Effector memory CD8-positive, alpha-beta T cell (primary cell): ENCODE results near the gene TP63.

ENCODE experiments used
- ATAC-seq: fragments of 150-1000 bp; cut with Tn5 transposase; replicated peaks from 2 replicates; pipeline ENCODE4 v1.10.0; 2021; ENCODE audit warnings: mild to moderate bottlenecking, moderate library complexity
- DNase-seq, 3 experiments: peaks; one replicate each; pipeline ENCODE4 v3.0.0; 2021
- H3K27ac Mint-ChIP-seq, 2 donors: one replicate each; pipeline ENCODE4 v1.8.0; 2022; ENCODE audit warnings: mild to moderate bottlenecking in 2 of 2, mixed read lengths in 2 of 2, moderate library complexity in 2 of 2
- H3K27me3 Mint-ChIP-seq, 2 donors: one replicate each; pipeline ENCODE4 v1.8.0; 2022; ENCODE audit warnings: mixed read lengths in 2 of 2
- H3K36me3 Mint-ChIP-seq: one replicate; pipeline ENCODE4 v1.8.0; 2022; ENCODE audit warnings: mild to moderate bottlenecking, moderate library complexity, mixed read lengths; ENCODE audit not compliant: insufficient read depth
- H3K4me1 Mint-ChIP-seq, 2 donors: one replicate each; pipeline ENCODE4 v1.8.0; 2022; ENCODE audit warnings: low read depth in 2 of 2, mixed read lengths in 2 of 2
- H3K4me3 Mint-ChIP-seq, 2 donors: one replicate each; pipeline ENCODE4 v1.8.0; 2022; ENCODE audit warnings: mild to moderate bottlenecking in 2 of 2, mixed read lengths in 2 of 2, moderate library complexity in 2 of 2
- H3K9me3 Mint-ChIP-seq, 2 donors: one replicate each; pipeline ENCODE4 v1.8.0; 2022; ENCODE audit warnings: mixed read lengths in 2 of 2

The TP63 gene

GRCh38 chr3:189813647-189814240, 182.6 kb downstream of the TP63 start:
- no peak overlapping the region for H3K4me3 Mint-ChIP-seq
- ATAC-seq (no peak), DNase-seq (no peak)
- H3K27ac Mint-ChIP-seq = no peak overlapping the region
- H3K9me3 Mint-ChIP-seq = no peaks in the 10 kb centered on the region
- no peaks in the 10 kb centered on the region for H3K4me1 Mint-ChIP-seq
- H3K27me3 Mint-ChIP-seq = no peaks in the 10 kb centered on the region
- no peaks in the 10 kb centered on the region for H3K36me3 Mint-ChIP-seq

GRCh38 chr3:189820365-189820720, 189.2 kb downstream of the TP63 start:
- DNase-seq (no peak), ATAC-seq (no peak)
- H3K27ac Mint-ChIP-seq = no peak overlapping the region
- peaks cover 6 to 16% of the 10 kb centered on the region in 2 donors for H3K27me3 Mint-ChIP-seq
- H3K4me3 Mint-ChIP-seq = no peak overlapping the region
- H3K36me3 Mint-ChIP-seq = no peaks in the 10 kb centered on the region
- no peaks in the 10 kb centered on the region for H3K9me3 Mint-ChIP-seq
- H3K4me1 Mint-ChIP-seq = no peaks in the 10 kb centered on the region

GRCh38 chr3:189821262-189821661, 190.1 kb downstream of the TP63 start:
- Mint-ChIP-seq H3K27me3 (peaks cover 6 to 16% of the 10 kb centered on the region in 2 donors), H3K9me3 (no peaks in the 10 kb centered on the region), H3K4me1 (no peaks in the 10 kb centered on the region), H3K36me3 (no peaks in the 10 kb centered on the region), H3K4me3 (no peak overlapping the region), H3K27ac (no peak overlapping the region)
- DNase-seq (no peak), ATAC-seq (no peak)

GRCh38 chr3:189822726-189823125, 191.5 kb downstream of the TP63 start:
- H3K27me3 Mint-ChIP-seq = peaks cover 6 to 16% of the 10 kb centered on the region in 2 donors
- H3K36me3 Mint-ChIP-seq = no peaks in the 10 kb centered on the region
- ATAC-seq = no peak
- H3K9me3 Mint-ChIP-seq = no peaks in the 10 kb centered on the region
- no peaks in the 10 kb centered on the region for H3K4me1 Mint-ChIP-seq
- no peak overlapping the region for H3K27ac Mint-ChIP-seq
- no peak overlapping the region for H3K4me3 Mint-ChIP-seq
- no peak for DNase-seq

- H3K36me3 Mint-ChIP-seq = no peaks in the 10 kb centered on the region
- H3K27ac Mint-ChIP-seq = no peak overlapping the region
- H3K4me3 Mint-ChIP-seq = no peak overlapping the region
- peaks cover 6 to 16% of the 10 kb centered on the region in 2 donors for H3K27me3 Mint-ChIP-seq
- no peak for DNase-seq
- ATAC-seq = no peak
- no peaks in the 10 kb centered on the region for H3K4me1 Mint-ChIP-seq
- H3K9me3 Mint-ChIP-seq = no peaks in the 10 kb centered on the region
Observed at GRCh38 chr3:189824629-189825312, 193.6 kb downstream of the TP63 start.

GRCh38 chr3:189826566-189826965, 195.4 kb downstream of the TP63 start:
- DNase-seq (no peak), ATAC-seq (no peak)
- Mint-ChIP-seq H3K4me1 (no peaks in the 10 kb centered on the region), H3K27ac (no peak overlapping the region), H3K4me3 (no peak overlapping the region), H3K27me3 (peaks cover 0 to 10% of the 10 kb centered on the region in 2 donors), H3K36me3 (no peaks in the 10 kb centered on the region), H3K9me3 (no peaks in the 10 kb centered on the region)

GRCh38 chr3:189827108-189827507, 195.9 kb downstream of the TP63 start:
- no peaks in the 10 kb centered on the region for H3K36me3 Mint-ChIP-seq
- ATAC-seq = no peak

GRCh38 chr3:189830401-189830800, 199.2 kb downstream of the TP63 start:
- Mint-ChIP-seq H3K4me3 (no peak overlapping the region), H3K27me3 (no peaks in the 10 kb centered on the region), H3K9me3 (no peaks in the 10 kb centered on the region), H3K4me1 (no peaks in the 10 kb centered on the region), H3K27ac (no peak overlapping the region), H3K36me3 (no peaks in the 10 kb centered on the region)
- ATAC-seq (no peak), DNase-seq (no peak)

More at GRCh38 chr3:189827108-189827507, 195.9 kb downstream of the TP63 start:
- Mint-ChIP-seq H3K4me1 (no peaks in the 10 kb centered on the region), H3K27ac (no peak overlapping the region), H3K9me3 (no peaks in the 10 kb centered on the region), H3K4me3 (no peak overlapping the region), H3K27me3 (peaks cover 0 to 10% of the 10 kb centered on the region in 2 donors)
- DNase-seq = no peak

GRCh38 chr3:189833266-189833665, 202.1 kb downstream of the TP63 start:
- no peak overlapping the region for H3K27ac Mint-ChIP-seq
- no peak overlapping the region for H3K4me3 Mint-ChIP-seq
- ATAC-seq = no peak
- H3K27me3 Mint-ChIP-seq = peaks cover 0 to 6% of the 10 kb centered on the region in 2 donors
- DNase-seq = no peak
- H3K9me3 Mint-ChIP-seq = no peaks in the 10 kb centered on the region
- no peaks in the 10 kb centered on the region for H3K36me3 Mint-ChIP-seq
- H3K4me1 Mint-ChIP-seq = no peaks in the 10 kb centered on the region

GRCh38 chr3:189833996-189834395, 202.8 kb downstream of the TP63 start:
- ATAC-seq (no peak), DNase-seq (no peak)
- no peaks in the 10 kb centered on the region for H3K4me1 Mint-ChIP-seq
- H3K4me3 Mint-ChIP-seq = no peak overlapping the region
- H3K36me3 Mint-ChIP-seq = no peaks in the 10 kb centered on the region
- no peaks in the 10 kb centered on the region for H3K9me3 Mint-ChIP-seq
- H3K27ac Mint-ChIP-seq = no peak overlapping the region
- H3K27me3 Mint-ChIP-seq = peaks cover 0 to 6% of the 10 kb centered on the region in 2 donors

GRCh38 chr3:189834462-189834861, 203.3 kb downstream of the TP63 start:
- Mint-ChIP-seq H3K27me3 (peaks cover 0 to 6% of the 10 kb centered on the region in 2 donors), H3K9me3 (no peaks in the 10 kb centered on the region), H3K36me3 (no peaks in the 10 kb centered on the region), H3K27ac (no peak overlapping the region), H3K4me3 (no peak overlapping the region), H3K4me1 (no peaks in the 10 kb centered on the region)
- no peak for DNase-seq
- no peak for ATAC-seq

- Mint-ChIP-seq H3K4me3 (no peak overlapping the region), H3K4me1 (no peaks in the 10 kb centered on the region), H3K9me3 (no peaks in the 10 kb centered on the region), H3K27me3 (peaks cover 0 to 6% of the 10 kb centered on the region in 2 donors), H3K36me3 (no peaks in the 10 kb centered on the region), H3K27ac (no peak overlapping the region)
- DNase-seq (no peak), ATAC-seq (no peak)
Observed at GRCh38 chr3:189836795-189837194, 205.6 kb downstream of the TP63 start.

GRCh38 chr3:189838291-189838690, 207.1 kb downstream of the TP63 start:
- Mint-ChIP-seq H3K36me3 (no peaks in the 10 kb centered on the region), H3K4me1 (no peaks in the 10 kb centered on the region), H3K4me3 (no peak overlapping the region), H3K27ac (no peak overlapping the region), H3K27me3 (peaks cover 0 to 6% of the 10 kb centered on the region in 2 donors), H3K9me3 (no peaks in the 10 kb centered on the region)
- no peak for ATAC-seq
- no peak for DNase-seq

- Mint-ChIP-seq H3K27me3 (peaks cover 0 to 6% of the 10 kb centered on the region in 2 donors), H3K27ac (no peak overlapping the region), H3K4me3 (no peak overlapping the region), H3K9me3 (no peaks in the 10 kb centered on the region), H3K36me3 (no peaks in the 10 kb centered on the region), H3K4me1 (no peaks in the 10 kb centered on the region)
- no peak for DNase-seq
- ATAC-seq = no peak
Observed at GRCh38 chr3:189839576-189839975, 208.4 kb downstream of the TP63 start.
